Loucy (cell line): Measurements from ENCODE around the gene GPR150.

Experiments
- H2AFZ ChIP-seq: fragments of 200-600 bp; sonication (generic); 2 replicates; pipeline ENCODE4 v1.6.0; 2016; ENCODE audit warnings: antibody characterized with exemption, mild to moderate bottlenecking, low read length, moderate library complexity
- H3F3A ChIP-seq: fragments of 200-600 bp; 2 replicates; pipeline ENCODE4 v1.6.0; 2016; ENCODE audit warnings: antibody characterized with exemption, low read depth, mild to moderate bottlenecking
- H3K27me3 ChIP-seq: fragments of 200-600 bp; sonication (generic); 2 replicates; pipeline ENCODE4 v1.6.1; 2014; ENCODE audit warnings: low read length, mild to moderate bottlenecking; ENCODE audit not compliant: insufficient read depth, poor library complexity, severe bottlenecking
- H3K36me3 ChIP-seq: fragments of 200-600 bp; sonication (generic); 2 replicates; pipeline ENCODE4 v1.6.1; 2016; ENCODE audit warnings: low read length; ENCODE audit not compliant: insufficient read depth
- H3K4me1 ChIP-seq: fragments of 200-600 bp; sonication (generic); 2 replicates; pipeline ENCODE4 v1.5.1; 2014; ENCODE audit warnings: low read length, mild to moderate bottlenecking; ENCODE audit not compliant: insufficient read depth, poor library complexity, severe bottlenecking
- H3K4me2 ChIP-seq: fragments of 200-600 bp; sonication (generic); 2 replicates; pipeline ENCODE4 v1.6.0; 2014; ENCODE audit warnings: antibody characterized with exemption, low read length, low read depth, mild to moderate bottlenecking; ENCODE audit not compliant: poor library complexity, severe bottlenecking
- H3K4me3 ChIP-seq: fragments of 200-600 bp; sonication (generic); 2 replicates; pipeline ENCODE4 v1.5.1; 2014; ENCODE audit warnings: low read length, mild to moderate bottlenecking, mixed read lengths; ENCODE audit not compliant: poor library complexity, severe bottlenecking
- H3K79me2 ChIP-seq: fragments of 200-600 bp; sonication (generic); 2 replicates; pipeline ENCODE4 v1.6.1; 2014; ENCODE audit warnings: low read length; ENCODE audit not compliant: insufficient read depth
- H3K9ac ChIP-seq: fragments of 200-600 bp; sonication (generic); 2 replicates; pipeline ENCODE4 v1.6.0; 2014; ENCODE audit warnings: mild to moderate bottlenecking, low read depth, low read length, moderate library complexity; ENCODE audit not compliant: poor library complexity, severe bottlenecking
- H3K9me2 ChIP-seq: fragments of 200-600 bp; sonication (generic); replicated peaks from 2 replicates; pipeline ENCODE4 v1.6.1; 2016; ENCODE audit warnings: low read depth, low read length, mixed read lengths
- H3K9me3 ChIP-seq: fragments of 200-600 bp; sonication (generic); 2 replicates; pipeline ENCODE4 v1.6.1; 2014; ENCODE audit warnings: mild to moderate bottlenecking, antibody characterized with exemption, low read length, low read depth; ENCODE audit not compliant: insufficient read depth
- H4K20me1 ChIP-seq: fragments of 200-600 bp; sonication (generic); 2 replicates; pipeline ENCODE4 v1.6.0; 2014; ENCODE audit warnings: antibody characterized with exemption, low read length, mild to moderate bottlenecking; ENCODE audit not compliant: insufficient read depth, poor library complexity, severe bottlenecking
- CTCF ChIP-seq: fragments of 200-600 bp; sonication (generic); conservative IDR thresholded peaks from 2 replicates; pipeline ENCODE4 v1.5.1; 2014; ENCODE audit warnings: mild to moderate bottlenecking, antibody characterized with exemption, low read length
- EZH2phosphoT487 ChIP-seq: fragments of 200-600 bp; IDR thresholded peaks from 2 replicates; pipeline ENCODE4 v1.6.1; 2018; ENCODE audit warnings: antibody characterized with exemption, mild to moderate bottlenecking, moderate library complexity, borderline replicate concordance

Gene GPR150

GRCh38 chr5:95646569-95647431 lies 26.9 kb downstream of the GPR150 start, which contains the start of gene RFESD:
RFESD (plus strand) TSS chr5:95646777; CDS start chr5:95652272, 5,495 bp downstream.
- TF ChIP-seq EZH2phosphoT487 (no peak), CTCF (peak; percentile 23; the same call in 1 of the 2 replicates)
- peak within 1 kb of the TSS; percentile 78 for H3K4me3 ChIP-seq

GRCh38 chr5:95647886-95648860 lies 28.3 kb downstream of the GPR150 start:
- Histone ChIP-seq H3K9ac (peak overlapping the region; percentile 93), H3F3A (peaks cover 10% of the 10 kb centered on the region; the same call in 1 of the 2 replicates), H3K4me2 (peak overlapping the region; percentile 71), H3K36me3 (no peaks in the 10 kb centered on the region), H3K4me1 (peaks cover 80% of the 10 kb centered on the region), H3K4me3 (peak overlapping the region; percentile 78), H4K20me1 (no peaks in the 10 kb centered on the region), H2AFZ (peak overlapping the region; percentile 4; the same call in 1 of the 2 replicates), H3K9me3 (no peaks in the 10 kb centered on the region), H3K79me2 (peaks cover 16% of the 10 kb centered on the region), H3K9me2 (no peaks in the 10 kb centered on the region), H3K27me3 (no peaks in the 10 kb centered on the region)
- TF ChIP-seq EZH2phosphoT487 (no peak), CTCF (no peak)

More at GRCh38 chr5:95646569-95647431, 26.9 kb downstream of the GPR150 start, which contains the start of gene RFESD:
- Histone ChIP-seq H3K27me3 (no peaks in the 10 kb centered on the region), H3K4me2 (peak within 1 kb of the TSS; percentile 71), H2AFZ (peak within 1 kb of the TSS; percentile 72), H3K79me2 (peaks cover 16% of the 10 kb centered on the region), H4K20me1 (no peaks in the 10 kb centered on the region), H3K9ac (peak within 1 kb of the TSS; percentile 93), H3K9me2 (no peaks in the 10 kb centered on the region), H3F3A (peaks cover 10% of the 10 kb centered on the region; the same call in 1 of the 2 replicates), H3K4me1 (peaks cover 67% of the 10 kb centered on the region), H3K9me3 (no peaks in the 10 kb centered on the region), H3K36me3 (no peaks in the 10 kb centered on the region)

DNA sequence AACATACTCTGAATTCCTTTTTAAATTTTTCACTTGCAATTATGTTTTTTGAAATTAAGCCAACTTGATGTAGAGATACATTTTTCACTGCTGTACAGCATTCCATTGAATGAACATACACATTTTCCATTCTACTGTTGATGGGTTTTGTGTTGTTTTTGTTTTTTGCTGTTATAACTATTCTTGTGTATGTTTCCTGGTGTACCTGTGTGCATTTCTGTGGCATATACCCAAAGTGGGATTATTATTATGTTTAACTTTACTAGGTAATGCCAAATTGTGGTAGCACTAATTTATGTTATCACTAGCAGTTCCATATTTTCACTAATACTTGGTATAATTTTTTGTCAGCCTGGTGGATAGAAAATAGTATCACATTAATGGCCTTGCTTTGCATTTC lies 29.4 kb downstream of the GPR150 start:
- Histone ChIP-seq H3K4me3 (peak overlapping the region; percentile 33), H3K79me2 (peaks cover 16% of the 10 kb centered on the region), H3K36me3 (no peaks in the 10 kb centered on the region), H2AFZ (peak overlapping the region; percentile 10; the same call in 1 of the 2 replicates), H3K4me2 (peak overlapping the region; percentile 71), H3F3A (peaks cover 10% of the 10 kb centered on the region; the same call in 1 of the 2 replicates), H3K9ac (peak overlapping the region; percentile 93), H3K4me1 (peaks cover 73% of the 10 kb centered on the region), H4K20me1 (no peaks in the 10 kb centered on the region), H3K9me2 (no peaks in the 10 kb centered on the region), H3K27me3 (no peaks in the 10 kb centered on the region), H3K9me3 (no peaks in the 10 kb centered on the region)
- TF ChIP-seq EZH2phosphoT487: no peak
